ENCODE data around the gene SLC10A1.
A peak's percentile ranks its signal among the peaks of the same experiment; 100 is the strongest.
"Not testable (repeated sequence)": the region's sequence is repeated elsewhere in the genome, so short reads cannot be mapped to it uniquely, and the experiment has no call there.

The SLC10A1 gene

DNA sequence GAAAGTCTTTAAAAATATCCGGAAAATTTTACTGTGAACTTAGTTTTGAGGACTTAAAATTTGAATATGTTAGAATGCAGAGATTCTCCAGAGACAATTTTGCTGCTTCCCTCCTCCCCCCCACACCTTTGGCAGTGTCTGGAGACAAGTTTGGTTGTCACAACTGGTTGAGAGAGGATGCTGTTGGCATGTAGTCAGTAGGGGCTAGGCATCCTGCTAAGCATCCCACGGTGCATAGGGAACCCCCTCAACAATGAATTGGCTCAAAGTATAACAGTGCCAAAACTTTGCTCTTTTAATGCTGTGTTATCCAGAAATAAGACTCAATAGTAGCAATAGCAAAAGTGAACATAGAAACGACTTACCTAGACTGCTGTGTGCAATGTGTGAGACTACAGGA lies 26.5 kb downstream of the SLC10A1 start:
- DNase-seq (ENCODE audit: low read depth, low spot score) = no peak

DNA sequence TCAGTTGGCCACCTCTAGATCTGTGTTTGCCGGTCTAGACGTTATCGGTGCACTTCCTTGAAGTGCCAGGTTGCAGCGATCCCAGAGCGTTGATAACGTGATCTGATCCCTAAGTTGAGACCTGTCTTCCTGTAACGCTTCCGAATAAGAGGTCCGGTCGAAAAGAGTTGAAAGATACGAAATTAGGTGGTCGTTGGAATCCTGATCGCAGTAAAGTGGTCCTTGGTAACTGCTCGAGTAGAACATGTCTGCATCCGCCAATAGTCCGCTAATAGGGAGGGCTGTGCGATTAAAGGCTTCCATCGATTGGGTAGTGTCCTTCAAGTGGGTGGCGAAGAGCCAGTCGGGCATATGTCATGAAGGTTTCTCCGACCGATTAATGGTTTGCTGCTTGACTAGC lies 27.4 kb downstream of the SLC10A1 start:
- DNase-seq (ENCODE audit: low read depth, low spot score) = no peak

DNA sequence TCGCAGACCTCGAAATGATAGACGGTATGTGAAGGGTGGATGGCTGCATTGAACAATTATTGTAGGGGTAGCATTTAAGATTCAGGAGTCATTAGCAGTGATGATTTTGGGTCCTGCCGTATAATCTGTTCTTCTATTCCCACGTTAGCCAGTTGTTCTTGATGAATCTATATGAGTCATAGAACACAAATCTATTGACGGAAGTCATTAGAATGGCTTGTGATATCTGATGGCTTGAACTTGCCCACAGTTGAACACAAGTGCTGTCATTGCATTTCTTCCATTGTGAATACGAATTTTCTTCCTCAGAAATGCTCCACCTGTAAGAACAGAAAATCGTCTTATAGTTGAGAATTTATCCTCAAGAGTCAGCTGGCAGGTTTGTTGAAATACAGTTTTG lies 28.2 kb downstream of the SLC10A1 start:
- no peak for DNase-seq (ENCODE audit: low read depth, low spot score)

DNA sequence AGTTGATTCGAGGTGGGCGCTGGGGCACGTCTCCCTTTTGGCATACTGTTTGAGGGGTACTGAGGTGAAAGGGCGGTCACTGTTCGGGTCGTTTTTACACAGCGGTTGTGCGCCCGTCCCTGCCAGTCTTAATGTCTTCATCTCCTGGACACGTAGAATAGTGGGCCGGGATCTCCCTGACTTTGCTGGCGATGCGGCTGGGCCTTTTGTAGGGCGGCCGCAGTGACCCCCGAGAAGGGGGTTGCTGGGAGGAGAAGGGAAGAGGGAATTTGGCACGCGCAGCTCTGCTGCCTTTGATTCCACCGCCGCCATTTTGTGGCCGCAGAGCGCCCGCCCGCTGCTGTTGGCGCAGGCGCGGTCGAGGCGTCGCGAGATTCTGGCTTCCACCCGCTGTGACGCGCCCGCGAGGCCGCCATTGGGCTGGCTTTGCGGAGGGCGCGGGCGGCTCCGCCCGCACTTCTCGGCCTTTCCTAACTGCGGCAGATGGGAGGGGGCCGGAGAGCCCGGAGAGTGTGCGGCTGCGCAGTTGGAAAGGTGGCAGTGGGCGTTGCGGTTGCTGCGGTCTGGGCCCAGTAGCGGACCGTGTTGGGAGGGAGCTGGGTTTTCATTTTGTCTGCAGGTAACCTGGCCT lies 29.6 kb downstream of the SLC10A1 start:
- DNase-seq (ENCODE audit: low read depth, low spot score) = peak; percentile 74

DNA sequence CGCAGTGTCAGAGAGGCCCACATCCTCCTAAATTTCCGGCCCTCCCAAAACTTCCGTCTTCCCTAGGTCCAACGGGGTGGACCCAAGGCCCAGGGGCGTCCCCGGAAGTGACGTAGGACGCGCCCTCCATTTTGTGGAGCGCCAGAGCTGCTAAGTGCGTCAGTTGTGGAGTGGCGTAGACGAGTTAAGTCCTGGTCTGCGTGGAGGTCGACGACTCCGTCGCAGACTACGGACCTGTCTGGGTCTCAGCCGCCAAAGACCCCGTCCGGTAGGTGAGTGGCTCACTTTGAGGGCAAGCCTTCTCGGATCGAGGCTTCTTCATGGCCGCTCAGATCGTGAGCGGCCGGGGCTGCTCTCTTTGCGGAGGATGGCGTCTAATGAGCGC lies 30.1 kb downstream of the SLC10A1 start, which contains the start of gene SRSF5:
Gene SRSF5, plus strand, starts transcription at position 159 of the 385 bp plus-strand sequence. CDS start 1,015 bp downstream, outside the sequence.
- peak; percentile 93 for DNase-seq (ENCODE audit: low read depth, low spot score)

DNA sequence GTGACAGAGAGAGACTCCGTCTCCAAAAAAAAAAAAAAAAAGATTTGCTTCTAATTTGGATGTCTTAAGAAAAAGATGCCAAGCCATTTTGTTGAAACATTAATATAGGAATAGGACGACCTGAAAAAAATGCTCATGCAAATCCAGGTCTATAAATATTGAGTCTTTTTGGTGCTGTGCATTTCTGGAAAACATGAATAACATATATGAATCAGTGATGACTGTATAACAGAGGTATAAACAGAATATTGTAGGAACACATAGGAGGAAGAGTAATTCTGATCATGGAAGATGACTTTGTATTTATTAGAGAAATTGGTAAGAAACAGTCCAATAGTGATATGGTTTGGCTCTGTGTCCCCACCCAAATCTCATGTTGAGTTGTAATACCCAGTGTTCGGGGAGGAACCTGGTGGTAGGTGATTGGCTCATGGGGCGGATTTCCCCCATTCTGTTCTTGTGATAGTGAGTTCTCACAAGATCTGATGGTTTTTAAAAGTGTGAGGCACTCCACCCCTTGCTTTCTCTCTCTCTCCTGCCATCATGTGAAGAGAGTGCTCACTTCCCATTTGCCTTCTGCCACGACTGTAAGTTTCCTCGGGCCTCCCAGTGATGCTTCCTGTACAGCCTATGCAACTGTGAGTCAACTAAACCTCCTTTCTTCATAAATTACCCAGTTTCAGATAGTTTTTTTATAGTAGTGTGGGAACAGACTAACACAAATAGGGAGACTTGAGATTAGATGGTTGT lies 33.1 kb downstream of the SLC10A1 start:
- DNase-seq (ENCODE audit: low read depth, low spot score) = no peak

DNA sequence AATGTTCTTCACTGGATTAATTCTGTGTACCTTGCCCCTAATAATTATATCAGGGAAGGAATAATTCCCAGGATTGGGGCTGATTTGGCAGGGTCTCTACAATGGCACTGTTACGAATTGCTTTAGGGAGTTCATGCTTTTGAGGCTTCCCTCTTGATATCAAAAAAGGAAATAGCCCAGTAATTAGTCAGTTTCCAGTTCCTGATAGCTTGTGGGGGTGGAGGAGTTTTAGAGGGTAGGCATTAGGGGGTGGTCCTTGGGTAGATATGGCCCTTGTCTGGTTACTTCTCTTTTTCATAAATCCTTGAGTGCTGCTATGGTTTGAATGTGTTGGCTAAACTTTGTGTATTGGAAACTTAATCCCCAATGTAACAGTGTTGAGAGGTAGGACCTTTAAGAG lies 36.2 kb downstream of the SLC10A1 start:
- no peak for DNase-seq (ENCODE audit: low read depth, low spot score)

DNA sequence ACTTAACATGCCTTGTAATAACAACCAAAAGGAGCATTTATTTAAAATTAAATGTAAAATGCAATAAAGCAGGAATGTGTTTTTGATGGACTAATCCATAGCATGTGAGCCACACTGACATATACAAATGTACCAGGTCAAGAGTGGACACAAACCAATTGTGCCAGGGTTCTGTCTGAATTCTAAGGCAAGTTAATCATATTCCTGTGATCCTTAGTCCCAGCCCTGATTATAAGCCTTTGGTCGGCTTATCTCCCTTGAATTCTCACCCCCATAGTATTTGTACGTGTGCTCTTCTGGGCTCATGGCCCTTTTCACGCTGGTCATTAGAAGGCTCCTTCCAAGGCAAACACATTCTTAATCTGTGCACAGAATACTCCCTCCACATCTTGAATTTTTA lies 40.7 kb downstream of the SLC10A1 start:
- no peak for DNase-seq (ENCODE audit: low read depth, low spot score)

DNA sequence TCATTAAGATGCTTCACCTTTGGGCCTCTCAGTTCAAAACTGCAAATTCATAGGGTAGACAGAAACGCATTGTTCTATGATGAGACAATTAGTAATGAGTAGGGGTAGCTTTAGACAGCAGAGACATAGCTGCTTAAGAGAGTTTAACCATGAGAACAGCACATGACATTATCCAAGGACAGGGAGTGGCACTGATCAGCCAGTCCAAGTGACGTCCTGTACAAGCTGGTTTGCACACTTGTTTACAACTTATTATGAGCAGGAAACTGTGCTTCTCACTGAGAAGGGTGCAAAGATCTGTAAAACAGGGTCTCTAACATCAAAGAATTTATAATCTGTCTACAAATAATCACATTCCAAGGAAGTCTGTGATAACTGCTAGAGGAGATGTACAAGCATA lies 41.3 kb downstream of the SLC10A1 start:
- no peak for DNase-seq (ENCODE audit: low read depth, low spot score)

DNA sequence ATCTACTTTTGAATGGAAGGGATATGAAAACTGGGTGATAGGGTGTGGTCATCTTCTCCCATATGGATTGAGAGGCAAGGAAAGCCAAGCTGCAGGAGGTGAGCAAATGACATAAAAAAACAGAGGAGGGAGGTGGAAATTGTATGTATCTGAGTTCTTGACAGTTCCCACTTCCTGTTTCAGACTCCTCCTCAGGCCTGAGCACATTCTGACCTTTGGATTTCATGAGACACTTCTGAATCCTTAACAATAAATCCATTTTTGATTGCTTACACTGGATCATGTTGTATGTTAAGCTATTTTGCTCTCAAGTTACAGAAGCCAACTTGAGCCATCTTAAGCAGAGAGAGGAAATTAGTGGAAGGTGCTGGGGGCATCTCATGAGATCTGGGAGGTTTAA lies 41.7 kb downstream of the SLC10A1 start:
- no peak for DNase-seq (ENCODE audit: low read depth, low spot score)

DNA sequence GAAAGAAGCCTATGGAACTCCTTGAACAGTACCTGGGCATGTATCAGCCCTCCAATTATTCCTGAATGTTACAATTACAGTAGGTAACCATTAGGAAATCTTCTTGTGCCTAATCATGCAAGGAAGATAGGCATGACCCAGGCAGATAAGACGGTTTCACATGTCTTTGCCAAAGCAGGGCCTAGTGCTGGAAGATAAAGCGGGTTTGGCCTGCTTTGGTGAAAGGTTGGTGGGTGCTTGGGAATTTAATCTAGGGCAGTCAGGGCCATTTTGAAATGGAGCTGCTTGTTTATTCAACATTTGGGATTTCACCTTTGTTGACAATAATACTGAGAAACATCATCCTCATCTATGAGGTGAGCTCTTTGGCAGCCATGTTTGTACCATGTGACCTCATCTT lies 42.6 kb downstream of the SLC10A1 start:
- DNase-seq (ENCODE audit: low read depth, low spot score) = no peak

DNA sequence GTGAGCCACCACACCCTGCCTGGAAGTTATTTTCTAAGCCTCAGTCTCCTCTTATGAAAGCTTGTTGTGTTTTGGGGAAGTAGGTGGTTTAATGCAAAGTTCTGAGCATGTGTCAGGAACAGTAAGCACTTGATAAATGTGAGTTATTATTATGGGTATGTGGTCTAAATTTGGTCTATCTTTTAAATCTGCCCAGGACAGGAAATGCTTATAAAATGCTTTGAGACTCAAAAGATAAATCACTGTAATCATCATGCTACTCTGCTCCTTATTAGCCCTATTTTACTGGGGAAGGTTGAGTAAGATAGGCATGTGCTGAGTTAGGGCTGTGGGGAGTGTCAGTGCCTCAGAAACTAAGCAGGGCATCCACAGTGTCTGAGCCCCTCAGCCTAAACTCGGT lies 43.2 kb downstream of the SLC10A1 start:
- DNase-seq (ENCODE audit: low read depth, low spot score) = no peak

DNA sequence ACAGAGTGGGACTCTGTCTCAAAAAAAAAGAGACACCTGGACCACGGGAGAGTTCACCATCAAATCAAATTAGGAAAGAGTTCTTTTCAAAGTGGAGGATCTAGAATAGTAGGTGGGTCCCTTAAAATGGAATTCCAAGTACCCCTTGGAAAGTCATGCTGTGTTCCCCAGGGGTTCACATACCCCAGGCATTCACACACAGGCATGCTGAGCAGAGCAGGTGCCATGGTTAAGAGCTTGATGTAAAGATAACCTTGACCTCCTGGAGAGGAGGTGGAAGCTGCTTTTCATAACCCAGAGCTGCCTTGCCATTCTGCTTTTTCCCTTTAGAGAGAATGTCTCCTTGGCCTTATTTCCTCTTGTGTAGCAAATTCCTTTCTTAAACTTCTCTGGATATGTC lies 44.3 kb downstream of the SLC10A1 start:
- no peak for DNase-seq (ENCODE audit: low read depth, low spot score)

DNA sequence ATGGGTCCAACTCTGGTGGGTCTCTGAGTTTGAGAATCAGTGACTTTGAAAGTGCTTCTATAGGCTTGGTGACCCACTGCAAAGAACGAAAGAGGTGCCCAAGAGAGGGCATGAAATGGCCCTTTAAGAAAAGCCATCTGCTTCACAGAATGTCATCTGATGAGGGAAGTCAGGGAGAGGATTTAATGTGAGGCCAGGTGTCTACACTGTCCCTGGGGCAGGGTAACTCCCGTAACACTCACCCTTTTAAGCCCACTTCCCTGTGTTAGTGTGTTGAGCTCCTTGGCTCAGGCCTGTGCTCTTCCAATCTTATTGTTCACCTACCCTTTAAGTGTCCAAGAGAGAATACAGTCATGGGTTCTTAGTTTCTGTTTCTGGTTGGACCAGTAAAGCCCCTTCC lies 46.5 kb downstream of the SLC10A1 start:
- DNase-seq (ENCODE audit: low read depth, low spot score) = no peak

DNA sequence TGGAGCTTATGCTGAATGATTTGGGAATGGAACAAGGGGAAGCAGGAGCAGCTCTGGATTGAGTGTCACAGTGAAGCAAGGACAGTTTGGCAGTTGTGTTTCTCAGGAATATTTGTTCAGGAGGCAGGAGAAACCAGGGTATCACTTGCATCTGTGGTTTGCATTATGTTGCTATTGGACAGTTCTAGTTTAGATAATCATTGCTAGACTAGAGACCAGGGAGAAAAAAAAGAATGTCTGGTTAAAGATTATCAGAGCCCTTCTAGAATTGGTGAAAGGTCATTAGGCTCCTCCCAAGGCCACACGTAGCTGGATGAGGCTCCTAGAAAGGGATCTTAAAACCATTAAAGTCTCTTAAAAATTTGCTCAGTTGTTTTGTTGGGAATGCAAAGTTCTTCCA lies 47.1 kb downstream of the SLC10A1 start:
- no peak for DNase-seq (ENCODE audit: low read depth, low spot score)

DNA sequence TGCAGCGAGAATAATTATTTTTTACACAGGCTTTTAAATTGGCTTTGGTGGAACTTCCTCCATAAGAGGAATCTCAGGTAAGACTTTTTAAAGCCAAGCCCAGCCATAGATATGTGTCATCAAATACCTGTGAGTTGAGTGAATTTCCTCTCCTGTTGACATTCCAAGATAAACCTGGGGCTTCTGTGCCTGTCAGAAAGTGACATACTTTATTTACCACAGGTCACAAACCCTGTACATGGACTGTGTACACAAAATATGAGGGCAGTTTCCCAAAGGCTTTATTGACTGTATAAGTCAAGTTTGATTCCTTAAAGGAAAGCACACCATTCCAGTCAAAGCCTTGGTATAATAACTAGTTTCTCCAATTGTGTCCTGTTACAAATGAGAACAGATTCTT lies 56.0 kb downstream of the SLC10A1 start:
- DNase-seq (ENCODE audit: low read depth, low spot score) = no peak

DNA sequence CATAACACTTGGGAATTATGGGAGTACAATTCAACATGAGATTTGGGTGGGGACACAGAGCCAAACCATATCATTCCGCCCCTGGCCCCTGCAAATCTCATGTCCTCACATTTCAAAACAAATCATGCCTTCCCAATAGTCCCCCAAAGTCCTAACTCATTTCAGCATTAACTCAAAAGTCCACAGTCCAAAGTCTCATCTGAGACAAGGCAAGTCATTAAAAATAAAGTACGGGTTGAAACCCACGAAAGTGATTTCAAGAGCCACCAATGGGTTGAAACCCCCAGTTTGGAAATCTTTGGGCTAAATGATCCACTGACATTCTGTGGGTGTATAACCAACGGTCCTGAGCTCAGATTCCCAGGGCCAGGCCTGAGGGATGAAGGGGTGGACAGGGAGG lies 60.6 kb downstream of the SLC10A1 start:
- DNase-seq (ENCODE audit: low read depth, low spot score) = not testable (repeated sequence)

DNA sequence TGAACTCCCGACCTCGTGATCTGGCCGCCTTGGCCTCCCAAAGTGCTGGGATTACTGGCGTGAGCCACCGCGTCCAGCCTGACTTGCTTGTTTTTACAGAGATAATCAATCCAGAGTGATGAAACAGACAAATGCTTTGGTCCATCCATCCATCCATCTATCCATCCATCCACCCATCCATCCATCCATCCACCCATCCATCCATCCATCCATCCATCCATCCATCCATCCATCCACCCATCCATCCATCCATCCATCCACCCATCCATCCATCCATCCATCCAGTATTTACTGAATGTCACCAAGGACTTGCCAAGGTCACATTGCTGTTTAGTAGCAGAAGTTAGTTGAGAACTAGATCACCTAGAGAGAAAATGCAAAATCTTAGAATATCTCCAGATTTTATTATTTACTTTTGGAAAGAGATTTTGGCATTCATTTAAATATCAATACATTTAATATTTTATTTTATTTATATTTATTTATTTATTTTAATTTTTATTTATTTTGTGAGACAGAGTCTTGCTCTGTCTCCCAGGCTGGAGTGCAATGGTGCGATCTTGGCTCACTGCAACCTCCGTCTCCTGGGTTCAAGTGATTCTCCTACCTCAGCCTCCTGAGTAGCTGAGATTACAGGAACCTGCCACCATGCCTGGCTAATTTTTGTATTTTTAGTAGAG lies 65.0 kb downstream of the SLC10A1 start:
- DNase-seq (ENCODE audit: low read depth, low spot score) = not testable (repeated sequence)

DNA sequence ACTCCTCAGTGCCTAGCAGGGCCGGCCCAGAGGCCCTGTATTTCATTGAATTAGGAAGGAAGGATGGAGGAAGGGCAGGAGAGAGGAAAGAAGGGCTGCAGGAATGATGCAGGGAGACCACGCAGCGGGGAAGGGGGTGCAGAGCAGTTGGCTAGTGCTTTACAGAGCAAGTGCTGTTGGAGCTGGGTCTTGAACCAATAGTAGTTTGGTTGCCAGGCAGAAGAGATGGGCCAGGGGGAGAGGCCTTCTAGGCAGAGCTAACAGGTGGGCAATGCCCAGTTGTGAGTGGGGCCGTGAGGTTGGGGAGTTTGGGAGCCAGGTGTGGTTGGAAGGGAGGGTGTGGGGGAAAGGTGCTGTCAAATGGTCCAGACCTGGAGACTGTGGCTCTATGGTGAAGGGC lies 69.2 kb downstream of the SLC10A1 start:
- DNase-seq (ENCODE audit: low read depth, low spot score) = no peak

DNA sequence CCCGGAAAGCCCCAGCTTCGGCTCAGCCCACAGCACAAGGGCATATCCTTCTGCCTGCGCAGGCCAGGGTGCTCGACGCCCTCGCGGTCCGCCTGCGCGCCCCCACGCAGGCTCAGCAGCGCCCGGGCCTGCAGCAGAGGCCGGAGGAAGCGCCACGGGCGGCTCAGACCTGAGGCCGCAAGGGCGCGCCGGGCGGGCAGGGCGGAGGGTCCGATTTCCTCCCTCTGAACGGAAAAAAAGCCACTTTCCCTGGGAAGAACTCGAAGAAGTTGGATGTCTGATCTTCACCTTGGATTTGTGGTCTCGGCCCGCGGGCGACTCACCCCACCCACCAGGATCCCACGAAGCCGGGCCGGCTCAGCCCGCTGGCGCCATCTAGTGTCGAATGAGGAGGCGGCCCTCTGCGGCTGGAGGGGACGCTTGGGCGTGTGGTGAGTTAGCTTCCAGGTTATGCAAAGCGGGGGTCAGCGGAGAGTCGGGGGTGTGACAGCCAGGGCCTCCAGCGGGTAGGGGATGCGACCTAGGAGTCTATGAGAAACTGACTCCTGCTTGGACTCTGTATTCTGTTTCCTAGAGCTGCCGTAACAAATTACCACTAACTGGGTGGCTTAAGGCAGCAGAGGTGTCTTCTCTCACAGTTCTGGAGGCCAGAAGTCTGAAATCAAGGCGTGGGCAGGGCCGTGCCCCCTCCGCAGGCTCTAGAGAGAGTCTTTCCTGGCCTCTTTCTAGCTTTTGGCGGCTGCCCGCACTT lies 70.1 kb downstream of the SLC10A1 start:
- no peak for DNase-seq (ENCODE audit: low read depth, low spot score)
